GM19438 (cell line): ENCODE data around the gene NXPH4.

Source experiments
- ATAC-seq: cut with Tn5 transposase; IDR thresholded peaks from one replicate; pipeline ENCODE4 v1.9.1; 2021; ENCODE audit warnings: low read depth; ENCODE audit not compliant: unreplicated experiment

NXPH4 gene

GRCh38 chr12:57216014-57216911, at the start of gene NXPH4:
Gene NXPH4, plus strand, starts transcription at chr12:57216794. Its CDS starts 176 bp downstream, at chr12:57216970.
- no peak for ATAC-seq

DNA sequence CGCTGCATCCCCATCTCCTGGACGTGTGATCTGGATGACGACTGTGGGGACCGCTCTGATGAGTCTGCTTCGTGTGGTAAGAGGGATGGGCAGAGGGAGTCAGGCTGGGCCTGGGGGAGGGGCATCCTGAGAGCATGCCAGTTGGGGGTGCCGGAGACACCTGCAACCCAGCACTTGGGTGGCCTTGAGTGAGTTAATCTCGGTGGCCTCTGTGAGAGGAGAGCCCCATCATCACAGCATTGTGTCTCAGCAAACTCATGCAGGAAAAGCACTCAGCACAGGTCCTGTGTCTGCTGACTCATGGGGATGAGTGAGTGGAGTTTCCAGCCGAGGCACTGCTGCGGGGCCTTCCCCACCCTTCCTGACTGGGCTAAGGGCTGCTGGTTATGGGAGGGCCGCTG, 49.6 kb upstream of the NXPH4 start:
- no peak for ATAC-seq

DNA sequence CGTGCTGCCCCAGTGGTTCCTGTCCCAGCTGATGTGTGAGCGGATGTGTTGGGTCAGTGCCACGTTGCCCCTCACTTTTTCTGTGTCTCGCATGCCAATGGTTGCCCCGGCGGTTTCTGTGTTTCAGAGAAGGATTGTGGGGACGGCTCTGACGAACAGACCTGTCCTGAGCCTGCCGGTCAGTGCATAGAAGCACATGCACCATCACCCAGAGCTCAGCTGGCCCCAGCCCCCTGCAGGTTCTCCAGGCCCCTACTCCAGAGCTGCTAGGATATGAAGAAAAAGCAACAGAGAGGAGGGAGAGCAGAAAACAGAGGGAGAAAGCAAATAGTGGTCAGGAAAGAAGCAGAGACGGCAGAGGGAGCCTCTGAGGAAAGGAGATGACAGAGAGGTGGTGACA, 48.5 kb upstream of the NXPH4 start:
- no peak for ATAC-seq

DNA sequence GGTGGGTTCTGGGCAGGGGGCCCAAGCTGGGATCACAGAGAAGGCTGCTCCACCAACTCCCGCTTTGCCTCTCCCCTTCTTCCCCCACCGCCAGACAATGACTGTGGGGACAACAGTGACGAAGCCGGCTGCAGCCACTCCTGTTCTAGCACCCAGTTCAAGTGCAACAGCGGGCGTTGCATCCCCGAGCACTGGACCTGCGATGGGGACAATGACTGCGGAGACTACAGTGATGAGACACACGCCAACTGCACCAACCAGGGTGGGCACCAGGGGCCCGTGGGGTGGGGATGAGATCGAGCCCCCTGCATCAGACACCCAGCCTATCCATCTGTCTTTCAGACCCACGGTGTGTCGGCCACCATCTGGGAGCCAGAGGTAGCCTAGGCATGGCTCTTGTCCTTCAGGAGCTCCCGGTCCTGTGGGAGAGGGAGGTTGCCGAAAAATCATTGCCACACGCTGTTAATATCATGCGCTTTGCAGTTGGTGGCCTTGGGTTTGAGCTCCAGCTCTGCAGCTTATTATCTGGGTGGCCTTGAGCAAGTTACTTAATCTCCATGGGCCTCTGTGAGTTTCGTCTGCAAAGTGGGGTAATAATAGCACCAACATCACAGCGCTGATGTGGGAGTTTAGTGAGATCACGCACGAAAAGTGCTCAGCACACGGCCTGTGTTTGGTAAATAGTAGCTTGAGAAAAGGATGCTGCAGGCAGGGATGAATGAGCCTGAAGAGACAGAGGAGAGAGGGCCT, 47.4 kb upstream of the NXPH4 start:
- no peak for ATAC-seq

- no peak for ATAC-seq
These were observed 46.6 kb upstream of the NXPH4 start for GRCh38 chr12:57169969-57170368.

DNA sequence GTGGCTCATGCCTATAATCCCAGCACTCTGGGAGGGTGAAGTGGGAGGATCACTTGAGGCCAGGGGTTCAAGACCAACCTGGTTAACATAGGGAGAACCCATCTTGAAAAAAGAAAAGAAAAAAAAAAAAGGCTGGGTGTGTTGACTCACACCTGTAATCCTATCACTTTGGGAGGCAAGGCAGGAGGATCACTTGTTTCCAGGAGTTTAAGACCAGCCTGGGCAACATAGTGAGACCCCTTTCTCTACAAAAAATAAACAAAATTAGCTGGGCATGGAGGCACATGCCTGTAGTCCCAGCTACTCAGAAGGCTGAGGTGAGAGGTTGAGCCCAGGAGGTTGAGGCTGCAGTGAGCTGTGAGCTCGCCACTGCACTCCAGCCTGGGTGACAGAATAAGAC, 46.2 kb upstream of the NXPH4 start:
- no peak for ATAC-seq

- no peak for ATAC-seq
These were observed 45.7 kb upstream of the NXPH4 start for GRCh38 chr12:57170927-57171326.

- ATAC-seq = no peak
These were observed 44.9 kb upstream of the NXPH4 start for GRCh38 chr12:57171668-57172067.

GRCh38 chr12:57173089-57173488, 43.5 kb upstream of the NXPH4 start:
- no peak for ATAC-seq

GRCh38 chr12:57173683-57174082, 42.9 kb upstream of the NXPH4 start:
- ATAC-seq = no peak

GRCh38 chr12:57175428-57176138, 41.0 kb upstream of the NXPH4 start:
- no peak for ATAC-seq

DNA sequence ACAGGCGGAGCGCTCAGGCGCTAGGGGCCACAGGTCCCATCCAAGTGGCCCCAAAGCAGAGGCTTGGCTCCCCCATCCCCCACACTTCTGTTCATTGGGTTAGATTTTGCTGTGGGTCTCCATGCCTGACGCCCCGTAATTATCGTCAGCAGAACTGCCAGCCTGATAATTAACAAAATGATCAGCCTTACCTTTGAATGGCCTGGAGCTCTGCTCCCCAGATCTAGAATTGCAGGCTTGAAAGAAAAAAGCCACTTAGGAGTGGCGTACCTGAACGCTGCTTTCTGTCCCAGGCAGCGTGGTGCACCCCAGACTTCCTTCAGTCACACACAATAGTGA, 40.5 kb upstream of the NXPH4 start:
- no peak for ATAC-seq

DNA sequence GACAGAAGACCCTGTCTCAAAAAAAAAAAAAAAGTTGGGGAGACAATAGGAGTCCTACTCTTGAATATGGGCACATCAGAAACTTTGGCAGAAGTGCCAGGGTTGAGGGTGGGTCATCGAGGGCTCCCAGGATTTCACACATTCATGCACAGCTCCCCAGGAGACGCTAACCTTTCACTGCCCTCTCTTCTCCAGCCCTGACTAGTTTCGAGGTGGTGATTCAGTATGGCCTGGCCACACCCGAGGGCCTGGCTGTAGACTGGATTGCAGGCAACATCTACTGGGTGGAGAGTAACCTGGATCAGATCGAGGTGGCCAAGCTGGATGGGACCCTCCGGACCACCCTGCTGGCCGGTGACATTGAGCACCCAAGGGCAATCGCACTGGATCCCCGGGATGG, 39.7 kb upstream of the NXPH4 start:
- no peak for ATAC-seq

GRCh38 chr12:57177354-57177753, 39.2 kb upstream of the NXPH4 start:
- ATAC-seq = no peak

GRCh38 chr12:57178213-57178612, 38.4 kb upstream of the NXPH4 start:
- no peak for ATAC-seq

GRCh38 chr12:57179331-57180086, 37.1 kb upstream of the NXPH4 start:
- no peak for ATAC-seq

DNA sequence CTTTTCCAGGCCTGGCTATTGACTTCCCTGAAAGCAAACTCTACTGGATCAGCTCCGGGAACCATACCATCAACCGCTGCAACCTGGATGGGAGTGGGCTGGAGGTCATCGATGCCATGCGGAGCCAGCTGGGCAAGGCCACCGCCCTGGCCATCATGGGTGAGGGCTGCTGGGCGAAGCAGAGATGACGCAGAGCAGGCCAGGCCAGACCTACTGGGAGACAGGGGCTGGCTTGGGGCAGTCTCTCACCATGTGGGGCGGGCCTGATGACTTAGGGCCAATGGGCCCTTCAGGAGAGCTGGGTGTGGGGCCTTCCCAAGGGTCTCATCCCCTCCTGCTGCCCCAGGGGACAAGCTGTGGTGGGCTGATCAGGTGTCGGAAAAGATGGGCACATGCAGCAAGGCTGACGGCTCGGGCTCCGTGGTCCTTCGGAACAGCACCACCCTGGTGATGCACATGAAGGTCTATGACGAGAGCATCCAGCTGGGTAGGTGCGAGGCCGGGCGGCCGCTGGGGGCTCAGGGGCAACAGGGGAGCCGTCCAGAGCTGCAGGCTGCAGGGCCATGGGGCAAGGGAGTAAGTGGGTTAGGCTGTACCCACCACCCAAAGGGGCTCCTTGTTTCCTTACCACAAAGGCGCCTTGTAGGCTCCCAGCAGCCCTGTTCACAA, 36.1 kb upstream of the NXPH4 start:
- ATAC-seq = no peak

DNA sequence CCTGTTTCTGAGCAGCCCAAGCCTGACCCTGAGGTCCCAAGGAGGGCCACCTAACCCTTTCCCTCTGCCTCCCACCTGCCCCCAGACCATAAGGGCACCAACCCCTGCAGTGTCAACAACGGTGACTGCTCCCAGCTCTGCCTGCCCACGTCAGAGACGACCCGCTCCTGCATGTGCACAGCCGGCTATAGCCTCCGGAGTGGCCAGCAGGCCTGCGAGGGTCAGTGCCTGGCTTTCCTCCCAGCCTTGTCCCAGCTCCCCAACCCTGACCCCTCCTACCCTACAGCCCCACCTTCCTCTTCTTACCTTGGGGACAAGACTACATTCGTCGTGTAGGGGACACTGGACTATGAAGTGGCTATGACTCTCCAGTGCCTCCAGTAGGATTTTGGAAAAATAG, 35.5 kb upstream of the NXPH4 start:
- no peak for ATAC-seq

DNA sequence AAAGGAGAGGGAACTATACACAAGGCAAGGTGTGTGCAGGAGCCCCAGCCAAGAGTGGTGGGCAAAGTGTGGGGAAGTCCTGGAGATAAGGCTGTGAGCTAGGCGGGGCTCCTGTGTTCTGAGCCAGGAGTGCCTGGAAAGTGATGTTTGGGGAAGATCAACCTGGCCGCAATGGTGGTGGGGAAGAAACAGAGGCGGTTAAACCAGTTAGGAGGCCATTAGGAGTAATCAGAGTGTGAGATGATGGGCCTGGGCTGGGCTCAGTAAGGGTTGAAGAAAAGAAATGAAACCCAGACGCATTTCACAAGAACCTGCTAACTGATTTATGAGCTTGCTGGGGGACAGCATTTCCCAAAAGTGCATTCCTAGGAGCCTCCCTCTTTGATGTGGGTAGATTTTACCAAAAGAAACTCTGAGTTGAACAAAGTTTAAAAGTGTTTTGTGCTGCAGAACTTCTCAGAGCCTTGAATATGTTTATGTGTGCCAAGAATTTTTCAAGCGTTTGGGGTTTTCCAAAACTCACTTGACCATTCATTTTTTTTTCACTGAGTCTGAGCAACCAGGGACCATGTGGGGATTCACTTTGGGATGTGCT, 34.9 kb upstream of the NXPH4 start:
- ATAC-seq = no peak
